GM19467 (cell line): ENCODE results near the gene PCDHGA1.
"Not testable (repeated sequence)": the region's sequence is repeated elsewhere in the genome, so short reads cannot be mapped to it uniquely, and the experiment has no call there.

Experiments used
- ATAC-seq: cut with Tn5 transposase; IDR thresholded peaks from one replicate; pipeline ENCODE4 v1.9.1; 2021; ENCODE audit warnings: mild to moderate bottlenecking, moderate library complexity; ENCODE audit not compliant: unreplicated experiment

PCDHGA1 gene

GRCh38 chr5:141409598-141410306 lies 79.4 kb downstream of the PCDHGA1 start:
- no peak for ATAC-seq

GRCh38 chr5:141411575-141411974 lies 81.3 kb downstream of the PCDHGA1 start:
- no peak for ATAC-seq

GRCh38 chr5:141412854-141413539 lies 82.7 kb downstream of the PCDHGA1 start, which contains the start of gene PCDHGA10:
PCDHGA10 (plus strand) TSS chr5:141412987; CDS start chr5:141413176, 189 bp downstream.
- peak; percentile 66 for ATAC-seq

- no peak for ATAC-seq
Observed at GRCh38 chr5:141413540-141414069, 83.3 kb downstream of the PCDHGA1 start.

- not testable (repeated sequence) for ATAC-seq
Observed at GRCh38 chr5:141414548-141415274, 84.4 kb downstream of the PCDHGA1 start.

- not testable (repeated sequence) for ATAC-seq
Observed at GRCh38 chr5:141415275-141415618, 84.9 kb downstream of the PCDHGA1 start.

GRCh38 chr5:141417494-141418172 lies 87.3 kb downstream of the PCDHGA1 start, which contains the start of gene PCDHGB7:
PCDHGB7 (plus strand) TSS chr5:141417677; CDS start chr5:141417860, 183 bp downstream.
- ATAC-seq: peak; percentile 75

GRCh38 chr5:141419074-141419880 lies 89.0 kb downstream of the PCDHGA1 start:
- ATAC-seq: no peak

- no peak for ATAC-seq
Observed at GRCh38 chr5:141420855-141421488, 90.7 kb downstream of the PCDHGA1 start, which contains the start of gene PCDHGA11. PCDHGA11 (plus strand) TSS chr5:141421051; CDS start chr5:141421228, 177 bp downstream.

- no peak for ATAC-seq
Observed at GRCh38 chr5:141421489-141421855, 91.2 kb downstream of the PCDHGA1 start.

GRCh38 chr5:141422742-141423291 lies 92.5 kb downstream of the PCDHGA1 start:
- ATAC-seq: no peak

GRCh38 chr5:141427783-141428426 lies 97.6 kb downstream of the PCDHGA1 start:
- ATAC-seq: no peak

- peak; percentile 90 for ATAC-seq
Observed at GRCh38 chr5:141430332-141431113, 100.2 kb downstream of the PCDHGA1 start, which contains the start of gene PCDHGA12. PCDHGA12 (plus strand) TSS chr5:141430507; CDS start chr5:141430760, 253 bp downstream.

- no peak for ATAC-seq
Observed at GRCh38 chr5:141431286-141431685, 101.0 kb downstream of the PCDHGA1 start.

- not testable (repeated sequence) for ATAC-seq
Observed at GRCh38 chr5:141432308-141432707, 102.0 kb downstream of the PCDHGA1 start.

GRCh38 chr5:141432726-141433125 lies 102.4 kb downstream of the PCDHGA1 start:
- ATAC-seq: not testable (repeated sequence)

- ATAC-seq: no peak
Observed at GRCh38 chr5:141434006-141434405, 103.7 kb downstream of the PCDHGA1 start.

GRCh38 chr5:141437221-141437620 lies 106.9 kb downstream of the PCDHGA1 start:
- ATAC-seq: no peak
